UCSD-AML1 (cell line): ENCODE data around the gene CREM.

Source experiments
- DNase-seq: peaks from one replicate; lab custom pipeline; 2025; ENCODE audit not compliant: unreplicated experiment; lab: John Stamatoyannopoulos, UW

Gene CREM

DNA sequence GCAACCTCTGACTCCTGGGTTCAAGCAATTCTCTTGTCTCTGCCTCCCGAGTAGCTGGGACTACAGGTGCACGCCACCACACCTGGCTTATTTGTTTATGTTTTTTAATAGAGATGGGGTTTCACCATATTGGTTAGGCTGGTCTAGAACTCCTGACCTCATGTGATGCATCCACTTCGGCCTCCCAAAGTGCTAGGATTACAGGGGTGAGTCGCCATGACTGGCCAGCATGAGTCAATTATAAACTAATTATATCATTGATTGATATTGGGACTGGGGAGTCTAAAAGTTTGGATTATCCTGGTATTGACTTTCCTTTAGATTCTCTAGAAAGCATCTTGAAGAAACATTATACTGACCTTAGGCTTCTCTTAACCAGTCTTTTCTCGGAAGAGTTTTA, 135.8 kb downstream of the CREM start:
- no peak for DNase-seq
